ENCODE results near the gene LMX1A. TPM values are rescaled to one million over a fixed set of nuclear protein-coding genes. Genes with fewer than 3 reads are reported as not detected.

LMX1A gene
- total RNA-seq, 2 donors from 2014 or later = not detected

DNA sequence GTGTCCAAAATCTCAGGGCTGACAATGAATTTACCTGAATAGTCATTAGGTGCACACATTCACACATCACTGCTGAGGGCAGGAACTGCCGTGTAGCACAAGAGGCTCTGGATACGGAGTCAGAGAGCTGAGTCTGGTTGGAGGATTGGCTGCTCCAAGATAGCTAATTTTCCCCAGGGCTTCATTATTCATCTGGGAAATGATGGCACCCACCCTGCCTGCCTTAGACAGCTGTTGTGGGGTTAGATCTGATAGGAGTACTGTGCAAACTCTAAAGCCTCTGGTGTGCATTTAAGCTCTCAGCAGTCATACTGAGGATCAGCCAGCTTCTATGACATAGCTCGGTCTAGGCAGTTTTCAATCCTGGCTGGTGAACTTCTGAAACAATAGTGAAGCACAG is 67.0 kb downstream of the LMX1A start:
- Mint-ChIP-seq H3K4me3 (no peak overlapping the region), H3K9me3 (no peaks in the 10 kb centered on the region), H3K36me3 (no peaks in the 10 kb centered on the region), H3K4me1 (ENCODE audit: low read depth in 2 of 2) (no peaks in the 10 kb centered on the region), H3K27ac (no peak overlapping the region), H3K27me3 (peaks cover 7 to 14% of the 10 kb centered on the region in 2 donors)
- no peak for DNase-seq (ENCODE audit: low spot score)
- no peak for ATAC-seq

DNA sequence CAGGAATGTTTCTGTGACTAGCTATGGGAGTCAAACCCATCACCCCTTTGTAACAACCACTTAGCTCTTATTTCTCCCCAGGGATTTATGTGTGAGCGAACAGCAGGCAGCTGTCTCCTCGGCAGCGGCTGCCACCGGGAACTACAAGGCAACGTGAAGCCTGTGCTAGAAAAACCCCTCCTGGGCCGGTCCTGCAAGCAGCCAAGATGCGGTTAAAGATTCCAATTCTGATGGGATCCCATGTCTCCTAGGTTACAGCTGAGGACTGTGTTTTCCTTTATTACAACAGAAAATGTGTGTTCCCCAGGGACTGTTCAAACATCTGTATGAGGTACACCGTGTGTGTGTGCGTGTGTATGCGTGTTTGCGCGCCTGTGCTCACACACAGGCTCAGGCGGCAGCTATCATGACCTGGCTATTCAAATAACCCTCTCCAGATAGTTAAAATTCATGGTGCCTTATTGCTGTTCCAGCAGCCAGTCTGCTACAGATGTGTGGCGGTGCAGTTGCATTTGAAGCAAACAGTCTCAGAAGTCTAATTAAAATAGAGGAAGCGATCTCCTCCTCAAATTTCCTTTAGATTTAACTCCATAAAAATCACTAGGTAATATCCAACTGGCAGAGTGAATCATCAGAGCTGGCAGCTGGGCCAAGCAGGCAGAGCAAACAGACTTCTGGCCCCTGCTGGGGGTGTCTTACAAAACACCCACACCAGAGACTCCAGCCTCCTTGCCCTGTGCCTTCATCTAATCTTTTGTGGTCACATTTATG is 68.0 kb downstream of the LMX1A start:
- H3K36me3 Mint-ChIP-seq = no peaks in the 10 kb centered on the region
- H3K4me3 Mint-ChIP-seq = no peak overlapping the region
- H3K27ac Mint-ChIP-seq = no peak overlapping the region

DNA sequence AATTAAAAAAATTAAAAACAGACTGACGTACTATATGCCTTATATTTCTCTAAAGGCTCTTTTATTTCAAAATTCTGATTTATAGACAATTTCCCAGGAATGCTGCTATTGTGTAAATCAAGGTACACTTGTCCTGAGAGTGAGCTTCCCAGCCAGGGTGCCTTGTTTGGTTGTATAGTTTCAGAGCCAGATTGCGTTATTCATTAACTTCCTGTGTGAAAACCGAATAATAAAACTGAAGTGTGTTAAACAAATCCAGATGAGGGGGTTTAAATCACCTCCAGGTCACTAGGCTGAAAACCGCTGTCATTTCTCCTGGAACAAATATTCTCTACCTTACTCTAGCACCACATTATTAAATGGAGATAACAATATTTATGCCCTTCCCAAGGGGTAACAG is 68.7 kb downstream of the LMX1A start:
- no peaks in the 10 kb centered on the region for H3K9me3 Mint-ChIP-seq
- no peak for DNase-seq (ENCODE audit: low spot score)

More for the DNA sequence above, 68.0 kb downstream of the LMX1A start:
- no peak for DNase-seq (ENCODE audit: low spot score)
- H3K4me1 Mint-ChIP-seq (ENCODE audit: low read depth in 2 of 2) = no peaks in the 10 kb centered on the region
- ATAC-seq = no peak
- no peaks in the 10 kb centered on the region for H3K9me3 Mint-ChIP-seq
- peaks cover 8 to 23% of the 10 kb centered on the region in 2 donors for H3K27me3 Mint-ChIP-seq

DNA sequence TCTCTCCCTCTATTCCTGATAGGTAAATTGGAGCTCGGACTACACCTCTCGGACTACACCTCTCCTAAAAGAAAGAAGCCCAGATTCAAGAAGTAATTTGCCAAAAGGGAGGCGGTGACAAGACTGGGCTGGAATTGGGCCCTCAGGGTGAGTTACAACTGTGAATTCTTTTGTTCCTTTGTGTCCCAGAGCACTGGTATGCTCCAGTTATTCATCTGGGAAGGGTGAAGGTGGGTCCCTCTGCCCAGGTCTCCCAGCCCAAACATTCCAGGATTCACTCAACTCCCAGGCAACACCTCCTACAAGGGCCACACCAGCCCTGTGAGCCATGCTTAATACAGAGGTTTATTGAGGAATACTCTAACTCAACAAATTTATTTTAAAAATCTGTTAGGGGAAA is 69.2 kb downstream of the LMX1A start:
- Mint-ChIP-seq H3K4me1 (ENCODE audit: low read depth in 2 of 2) (no peaks in the 10 kb centered on the region), H3K4me3 (no peak overlapping the region), H3K27ac (no peak overlapping the region), H3K9me3 (no peaks in the 10 kb centered on the region), H3K27me3 (peaks cover 13 to 35% of the 10 kb centered on the region in 2 donors), H3K36me3 (no peaks in the 10 kb centered on the region)
- no peak for ATAC-seq
- DNase-seq (ENCODE audit: low spot score) = no peak

More for the DNA sequence above, 68.7 kb downstream of the LMX1A start:
- Mint-ChIP-seq H3K4me1 (ENCODE audit: low read depth in 2 of 2) (no peaks in the 10 kb centered on the region), H3K36me3 (no peaks in the 10 kb centered on the region), H3K4me3 (no peak overlapping the region), H3K27me3 (peaks cover 10 to 31% of the 10 kb centered on the region in 2 donors), H3K27ac (no peak overlapping the region)
- ATAC-seq = no peak

DNA sequence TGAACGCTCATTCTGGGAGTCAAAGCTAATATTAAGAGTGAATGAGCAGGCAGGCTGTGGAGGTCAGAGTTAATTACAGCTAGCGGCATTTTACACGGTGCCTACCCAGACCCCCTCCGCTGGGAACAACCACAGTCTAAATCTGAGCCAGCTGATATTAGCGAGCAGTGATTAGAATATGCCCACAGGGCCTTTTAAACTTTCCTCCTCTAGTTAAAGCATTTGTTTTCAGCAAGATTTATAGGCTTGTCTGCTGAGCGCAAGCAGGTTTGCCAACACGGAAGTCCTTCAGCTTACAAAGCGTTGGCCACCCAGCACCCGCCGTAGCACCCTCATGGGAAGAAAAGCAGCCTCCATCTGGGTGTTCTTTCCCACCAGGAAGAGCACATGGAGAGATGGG is 72.1 kb downstream of the LMX1A start:
- ATAC-seq (no peak), DNase-seq (ENCODE audit: low spot score) (no peak)
- peaks cover 12 to 43% of the 10 kb centered on the region in 2 donors for H3K27me3 Mint-ChIP-seq
- H3K9me3 Mint-ChIP-seq = no peaks in the 10 kb centered on the region
- H3K4me1 Mint-ChIP-seq (ENCODE audit: low read depth in 2 of 2) = no peaks in the 10 kb centered on the region
- H3K4me3 Mint-ChIP-seq = no peak overlapping the region
- no peaks in the 10 kb centered on the region for H3K36me3 Mint-ChIP-seq
- no peak overlapping the region for H3K27ac Mint-ChIP-seq

DNA sequence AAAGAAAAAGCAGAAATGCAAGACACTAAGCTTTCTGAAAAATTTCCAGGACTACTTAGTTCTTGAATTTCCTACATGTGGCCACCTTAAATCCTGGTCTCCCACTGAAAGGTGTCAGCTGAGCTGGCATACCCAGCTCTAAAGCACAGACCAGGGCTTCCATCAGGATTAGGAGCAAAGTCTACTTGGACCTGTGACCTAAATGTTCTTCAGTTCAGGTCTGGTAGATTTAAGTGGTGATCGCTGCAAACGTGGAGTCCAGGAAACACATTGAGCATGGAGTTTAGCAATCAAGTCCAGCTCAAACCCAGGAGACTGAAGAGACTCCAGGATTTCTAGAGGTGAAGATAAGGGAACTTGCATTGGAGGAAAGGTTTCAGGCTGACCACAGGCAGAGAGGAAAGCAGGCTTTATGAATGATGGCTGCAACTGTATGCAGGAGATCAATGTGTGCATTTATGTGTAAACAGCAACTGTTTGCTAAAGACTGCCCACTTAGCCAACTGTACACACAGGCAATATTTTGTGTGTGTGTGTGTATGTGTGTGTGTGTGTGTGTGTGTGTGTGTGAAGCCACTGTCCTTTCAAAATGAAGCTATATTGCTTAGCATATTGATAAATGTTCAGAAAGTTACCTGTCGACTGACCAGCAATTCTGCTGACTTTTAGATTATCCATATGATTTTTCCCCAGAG is 75.2 kb downstream of the LMX1A start:
- no peak overlapping the region for H3K27ac Mint-ChIP-seq
- no peaks in the 10 kb centered on the region for H3K36me3 Mint-ChIP-seq
- ATAC-seq (no peak), DNase-seq (ENCODE audit: low spot score) (no peak)
- H3K27me3 Mint-ChIP-seq = peaks cover 16 to 56% of the 10 kb centered on the region in 2 donors
- H3K4me1 Mint-ChIP-seq (ENCODE audit: low read depth in 2 of 2) = no peaks in the 10 kb centered on the region
- no peak overlapping the region for H3K4me3 Mint-ChIP-seq
- no peaks in the 10 kb centered on the region for H3K9me3 Mint-ChIP-seq

DNA sequence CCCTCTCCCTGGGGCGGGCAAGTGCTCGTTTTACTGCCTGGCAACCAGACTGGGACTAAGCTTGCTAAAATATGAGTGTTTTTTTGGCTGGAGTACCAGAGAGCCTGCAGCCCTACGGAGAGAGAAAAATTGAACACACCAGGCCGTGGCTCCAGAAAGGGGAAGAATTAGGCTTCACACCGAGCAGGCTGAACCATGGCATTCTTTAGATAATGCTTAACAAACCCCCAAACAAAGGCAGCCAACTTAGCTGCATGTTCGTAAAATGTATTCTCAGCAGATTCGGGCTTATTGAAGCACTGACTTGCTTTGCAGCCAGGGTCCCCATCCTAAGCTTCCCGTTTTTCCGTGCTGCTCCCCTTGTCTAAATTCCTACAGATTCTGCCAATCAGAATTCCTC is 76.6 kb downstream of the LMX1A start:
- Mint-ChIP-seq H3K4me1 (ENCODE audit: low read depth in 2 of 2) (no peaks in the 10 kb centered on the region), H3K36me3 (no peaks in the 10 kb centered on the region), H3K27me3 (peaks cover 16 to 52% of the 10 kb centered on the region in 2 donors), H3K4me3 (no peak overlapping the region), H3K9me3 (no peaks in the 10 kb centered on the region), H3K27ac (no peak overlapping the region)
- DNase-seq (ENCODE audit: low spot score) (no peak), ATAC-seq (no peak)

DNA sequence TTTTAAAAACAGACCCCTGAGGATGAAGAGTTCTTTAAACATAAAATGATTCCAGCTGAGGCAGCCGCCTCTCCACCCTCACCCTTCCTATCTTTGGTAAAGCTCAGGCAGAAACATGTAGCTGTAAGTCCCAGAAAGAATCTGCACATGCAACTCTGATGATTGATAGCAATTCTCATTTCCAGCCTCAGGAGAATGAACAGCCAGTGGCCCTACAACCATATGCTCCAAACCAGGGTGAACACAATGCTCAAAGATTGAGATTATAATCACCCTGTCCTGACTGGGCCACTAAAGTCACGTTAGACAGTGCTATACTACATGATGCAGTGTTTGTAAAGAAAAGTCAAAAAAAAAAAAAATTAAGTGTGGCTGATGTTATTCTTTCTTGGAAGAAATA is 80.2 kb downstream of the LMX1A start:
- ATAC-seq = no peak
- Mint-ChIP-seq H3K36me3 (no peaks in the 10 kb centered on the region), H3K27me3 (peaks cover 9 to 17% of the 10 kb centered on the region in 2 donors), H3K4me1 (ENCODE audit: low read depth in 2 of 2) (no peaks in the 10 kb centered on the region), H3K9me3 (no peaks in the 10 kb centered on the region), H3K4me3 (no peak overlapping the region), H3K27ac (no peak overlapping the region)
- no peak for DNase-seq (ENCODE audit: low spot score)

DNA sequence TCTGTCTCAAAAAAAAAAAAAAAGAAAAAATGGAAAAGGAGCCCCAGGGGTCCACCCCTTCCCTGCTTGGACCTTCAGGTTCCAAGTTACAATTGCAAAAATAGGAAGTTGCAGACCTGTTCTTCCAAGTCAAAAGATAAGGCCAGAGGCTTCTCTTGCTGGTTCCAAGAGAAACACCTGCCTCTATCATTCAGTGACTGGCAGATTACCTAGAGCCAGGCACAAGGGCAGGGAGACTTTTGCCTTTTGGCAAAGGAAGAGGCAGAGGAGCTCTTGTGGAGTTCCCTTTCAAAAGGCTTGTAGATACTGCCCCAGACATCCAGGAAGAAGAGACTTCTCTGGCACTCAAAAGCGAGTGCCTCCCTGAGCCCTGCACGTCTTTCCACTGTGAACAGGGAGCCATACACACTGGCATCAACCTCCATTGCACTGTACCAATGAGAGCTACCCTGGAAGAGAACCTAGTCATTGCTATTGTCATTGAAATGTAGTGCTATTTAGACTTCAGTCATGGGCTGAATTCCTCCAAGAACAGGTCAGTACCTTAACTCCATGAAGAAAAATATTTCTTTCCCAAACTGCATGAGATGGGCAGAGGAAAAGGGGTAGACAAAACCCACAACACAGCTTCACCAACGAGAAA is 91.2 kb downstream of the LMX1A start:
- no peaks in the 10 kb centered on the region for H3K4me1 Mint-ChIP-seq (ENCODE audit: low read depth in 2 of 2)
- H3K27me3 Mint-ChIP-seq = peaks cover 18 to 31% of the 10 kb centered on the region in 2 donors
- no peak overlapping the region for H3K27ac Mint-ChIP-seq
- ATAC-seq = no peak
- no peaks in the 10 kb centered on the region for H3K36me3 Mint-ChIP-seq
- DNase-seq (ENCODE audit: low spot score) = no peak
- H3K9me3 Mint-ChIP-seq = peaks cover 12% of the 10 kb centered on the region
- H3K4me3 Mint-ChIP-seq = no peak overlapping the region

DNA sequence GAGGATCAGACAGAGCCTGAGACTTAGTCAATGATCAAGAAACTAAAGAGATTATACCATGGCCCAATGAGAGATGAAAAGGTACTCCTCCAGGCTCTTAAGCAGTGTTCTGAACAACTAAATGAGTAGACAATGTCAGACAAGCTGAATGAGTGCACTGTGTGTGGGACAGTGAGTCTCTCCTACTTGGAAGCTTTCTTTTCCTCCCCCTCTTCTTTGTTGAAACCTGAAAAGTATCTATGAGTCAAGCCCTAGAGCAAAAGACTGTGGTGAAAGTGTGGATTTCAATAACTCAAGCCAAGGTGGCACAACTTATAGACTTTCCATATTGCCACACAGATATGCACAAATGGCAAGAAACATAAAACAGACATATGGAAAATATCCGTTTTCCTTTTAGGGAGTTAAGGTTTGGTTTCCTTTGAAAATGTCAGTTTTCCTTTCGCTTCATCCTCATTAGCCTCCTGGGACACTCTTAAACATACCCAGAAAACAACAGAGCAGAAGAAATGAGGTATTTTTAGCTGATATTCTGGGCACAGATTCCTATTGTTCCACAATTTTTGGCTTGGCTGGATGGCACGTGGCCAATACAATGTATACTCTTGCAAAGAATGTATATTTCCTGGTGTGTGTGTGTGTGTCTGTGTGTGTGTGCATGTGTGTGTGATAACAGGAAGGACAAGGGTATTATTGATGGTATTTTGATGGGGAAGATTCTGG is 96.6 kb downstream of the LMX1A start:
- H3K27ac Mint-ChIP-seq = no peak overlapping the region
- no peaks in the 10 kb centered on the region for H3K36me3 Mint-ChIP-seq
- no peak for DNase-seq (ENCODE audit: low spot score)
- H3K27me3 Mint-ChIP-seq = peaks cover 15 to 34% of the 10 kb centered on the region in 2 donors
- ATAC-seq = no peak
- H3K9me3 Mint-ChIP-seq = peaks cover 7% of the 10 kb centered on the region
- no peak overlapping the region for H3K4me3 Mint-ChIP-seq
- H3K4me1 Mint-ChIP-seq (ENCODE audit: low read depth in 2 of 2) = no peaks in the 10 kb centered on the region

DNA sequence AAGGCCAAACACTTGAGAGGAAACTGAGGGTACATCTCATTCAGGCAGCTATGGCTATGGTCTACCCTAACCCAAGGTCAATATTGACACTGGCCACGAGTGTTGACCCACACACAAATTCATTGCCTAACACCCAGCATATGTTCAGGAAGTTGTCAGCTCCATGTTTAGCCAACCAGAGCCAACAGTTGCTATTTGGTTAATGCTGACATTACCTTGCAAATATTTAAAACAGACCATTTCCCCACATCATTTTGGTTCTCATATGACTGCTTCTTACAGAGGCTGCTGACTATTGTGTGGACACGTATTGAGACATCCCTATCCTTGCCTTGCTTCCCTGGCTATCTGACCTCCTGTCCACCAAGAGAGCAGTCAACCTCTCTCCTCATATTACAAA is 97.3 kb downstream of the LMX1A start:
- H3K27ac Mint-ChIP-seq = no peak overlapping the region
- peaks cover 15 to 34% of the 10 kb centered on the region in 2 donors for H3K27me3 Mint-ChIP-seq
- H3K36me3 Mint-ChIP-seq = no peaks in the 10 kb centered on the region

DNA sequence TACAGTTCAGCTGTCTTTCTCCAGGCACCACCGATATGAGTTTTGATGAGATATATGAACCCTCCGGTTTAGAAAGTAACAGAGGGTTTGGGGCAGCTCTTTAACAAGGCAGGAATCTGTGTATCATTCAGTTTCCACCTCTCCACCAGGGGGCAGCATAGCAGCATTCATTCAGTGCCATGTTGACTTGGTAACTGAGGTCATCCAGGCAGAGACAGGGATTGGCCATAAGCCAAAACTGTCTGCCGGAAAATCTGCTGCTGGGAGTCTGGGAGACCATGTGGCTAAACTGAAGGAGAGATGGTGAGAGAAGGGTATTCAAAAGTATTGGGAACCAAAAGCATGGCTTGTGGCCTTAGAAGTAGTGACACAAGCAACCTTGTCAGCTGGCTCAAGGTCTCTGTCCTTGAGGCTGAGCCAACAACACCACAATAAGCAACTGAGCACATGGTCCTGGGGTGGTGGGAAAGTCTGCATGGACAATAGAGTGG is 98.5 kb downstream of the LMX1A start:
- H3K27ac Mint-ChIP-seq = no peak overlapping the region
- H3K27me3 Mint-ChIP-seq = peaks cover 12 to 26% of the 10 kb centered on the region in 2 donors
- no peak overlapping the region for H3K4me3 Mint-ChIP-seq
- no peak for ATAC-seq
- H3K4me1 Mint-ChIP-seq (ENCODE audit: low read depth in 2 of 2) = no peaks in the 10 kb centered on the region
- no peak for DNase-seq (ENCODE audit: low spot score)
- H3K36me3 Mint-ChIP-seq = no peaks in the 10 kb centered on the region
- peaks cover 2% of the 10 kb centered on the region for H3K9me3 Mint-ChIP-seq

More for the DNA sequence above, 97.3 kb downstream of the LMX1A start:
- Mint-ChIP-seq H3K4me3 (no peak overlapping the region), H3K4me1 (ENCODE audit: low read depth in 2 of 2) (no peaks in the 10 kb centered on the region), H3K9me3 (peaks cover 7% of the 10 kb centered on the region)
- no peak for DNase-seq (ENCODE audit: low spot score)
- ATAC-seq = no peak

DNA sequence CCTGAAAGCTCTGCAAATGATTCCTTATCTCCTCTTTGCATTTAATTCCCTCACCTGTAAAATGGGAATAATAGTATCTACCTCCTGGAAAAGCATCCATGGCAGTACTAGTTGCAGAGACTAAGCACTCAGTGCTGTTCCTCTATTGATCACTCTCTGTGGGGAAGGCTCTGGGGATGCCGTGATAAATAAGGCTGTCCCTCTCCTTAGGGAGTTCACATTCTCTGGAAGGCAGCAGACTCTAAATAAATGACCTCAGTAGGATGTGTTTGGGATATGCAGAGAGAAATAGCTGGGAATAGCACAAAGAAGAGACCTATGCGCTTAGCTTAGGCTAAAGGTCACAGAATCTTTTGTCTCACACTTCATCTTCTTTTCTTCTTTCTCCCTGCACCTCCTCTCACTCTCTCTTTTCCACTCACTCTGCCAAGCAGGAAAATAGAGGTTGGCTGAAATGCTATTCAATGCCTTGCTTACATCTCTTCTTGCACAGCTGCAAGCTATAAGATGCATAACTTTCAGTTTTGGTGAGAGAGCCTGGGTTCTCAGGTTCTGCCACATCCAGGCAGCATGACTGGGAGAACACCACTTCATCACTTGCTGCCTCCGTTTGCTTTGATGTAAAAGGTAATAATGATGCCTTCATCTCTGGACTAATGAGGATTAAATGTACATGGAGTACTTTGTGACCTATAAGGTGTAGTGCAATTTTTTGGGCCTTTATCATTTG is 101.5 kb downstream of the LMX1A start:
- H3K4me1 Mint-ChIP-seq (ENCODE audit: low read depth in 2 of 2) = no peaks in the 10 kb centered on the region
- H3K27ac Mint-ChIP-seq = no peak overlapping the region

More for the DNA sequence above, 101.5 kb downstream of the LMX1A start:
- peaks cover 9 to 17% of the 10 kb centered on the region in 2 donors for H3K27me3 Mint-ChIP-seq
- no peak overlapping the region for H3K4me3 Mint-ChIP-seq
- H3K9me3 Mint-ChIP-seq = no peaks in the 10 kb centered on the region
- H3K36me3 Mint-ChIP-seq = no peaks in the 10 kb centered on the region
- no peak for ATAC-seq
- DNase-seq (ENCODE audit: low spot score) = no peak
